ENCODE data around the gene S100A13. TPM values are rescaled to one million over a fixed set of nuclear protein-coding genes. Genes with fewer than 3 reads are reported as not detected.
"Not testable (repeated sequence)": the region's sequence is repeated elsewhere in the genome, so short reads cannot be mapped to it uniquely, and the experiment has no call there.

Gene S100A13
- total RNA-seq, 1 experiment from 2014 or later: 238 TPM

DNA sequence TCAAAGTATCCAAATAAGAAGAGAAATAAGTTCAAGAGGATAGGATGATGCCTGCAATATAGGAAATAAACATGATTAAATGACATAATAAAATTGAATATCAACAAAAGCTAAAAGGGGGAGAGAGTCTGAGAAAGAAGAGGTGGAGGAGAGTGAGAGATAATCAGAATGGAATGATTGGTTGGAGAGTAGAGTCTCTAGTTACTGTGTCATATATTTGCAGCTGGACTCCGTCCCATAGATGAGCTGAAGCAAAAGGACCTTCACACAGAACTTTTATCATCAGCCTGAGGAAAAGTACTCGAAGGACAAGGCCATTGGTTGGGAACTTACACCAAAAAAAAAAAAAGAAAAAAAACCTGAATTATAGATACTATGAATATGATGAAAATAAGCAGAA, 38.8 kb downstream of the S100A13 start:
- intact Hi-C loops (cut with micrococcal nuclease; ENCODE audit: unreplicated experiment): no loop called here
- H3K4me3 Mint-ChIP-seq (ENCODE audit: unreplicated experiment): no peak overlapping the region
- no peak overlapping the region for H3K27ac Mint-ChIP-seq (ENCODE audit: unreplicated experiment)
- CTCF ChIA-PET: no interaction called here
- Histone ChIP-seq H3K4me1 (peaks cover 21% of the 10 kb centered on the region), H3K27me3 (replicated peaks; ENCODE audit: control insufficient read depth, insufficient read depth, low read length) (no peaks in the 10 kb centered on the region), H3K9me3 (no peaks in the 10 kb centered on the region), H3K4me3 (ENCODE audit: low read depth, low read length) (no peak overlapping the region), H3K36me3 (ENCODE audit: control insufficient read depth, insufficient read depth, low read length) (no peaks in the 10 kb centered on the region)
- no peaks in the 10 kb centered on the region for H3K27me3 Mint-ChIP-seq (ENCODE audit: insufficient read depth, unreplicated experiment)
- BruUV-seq (replicated peaks): no TSS peak
- H3K4me1 Mint-ChIP-seq (ENCODE audit: low read depth, unreplicated experiment): peaks cover 32% of the 10 kb centered on the region
- POLR2A ChIA-PET: no interaction called here
- DNase-seq: no peak
- no peak for TF ChIP-seq CTCF (IDR thresholded peaks at IDR 0.05; ENCODE audit: insufficient read depth in 1 of 2, low read depth in 1 of 2, low read length in 1 of 2, severe bottlenecking in 1 of 2, unreplicated experiment in 1 of 2)
- no peaks in the 10 kb centered on the region for H3K9me3 Mint-ChIP-seq (ENCODE audit: unreplicated experiment)
- H3K36me3 Mint-ChIP-seq (ENCODE audit: insufficient read depth, unreplicated experiment): no peaks in the 10 kb centered on the region

GRCh38 chr1:153588033-153588432, 39.3 kb downstream of the S100A13 start:
- H3K27ac Mint-ChIP-seq (ENCODE audit: unreplicated experiment); CTCF ChIA-PET: not testable (repeated sequence)

GRCh38 chr1:153587314-153587713, 40.0 kb downstream of the S100A13 start:
- H3K4me1 Mint-ChIP-seq (ENCODE audit: low read depth, unreplicated experiment): peaks cover 32% of the 10 kb centered on the region
- BruUV-seq (replicated peaks): no TSS peak
- TF ChIP-seq CTCF (IDR thresholded peaks at IDR 0.05; ENCODE audit: insufficient read depth in 1 of 2, low read depth in 1 of 2, low read length in 1 of 2, severe bottlenecking in 1 of 2, unreplicated experiment in 1 of 2): no peak
- H3K4me3 Mint-ChIP-seq (ENCODE audit: unreplicated experiment): no peak overlapping the region
- H3K36me3 Mint-ChIP-seq (ENCODE audit: insufficient read depth, unreplicated experiment): no peaks in the 10 kb centered on the region
- no peaks in the 10 kb centered on the region for H3K9me3 Mint-ChIP-seq (ENCODE audit: unreplicated experiment)
- no peak overlapping the region for H3K27ac Mint-ChIP-seq (ENCODE audit: unreplicated experiment)
- Histone ChIP-seq H3K36me3 (ENCODE audit: control insufficient read depth, insufficient read depth, low read length) (no peaks in the 10 kb centered on the region), H3K4me3 (ENCODE audit: low read depth, low read length) (no peak overlapping the region), H3K9me3 (no peaks in the 10 kb centered on the region), H3K27me3 (replicated peaks; ENCODE audit: control insufficient read depth, insufficient read depth, low read length) (no peaks in the 10 kb centered on the region), H3K4me1 (peaks cover 24% of the 10 kb centered on the region)
- DNase-seq: no peak
- no peaks in the 10 kb centered on the region for H3K27me3 Mint-ChIP-seq (ENCODE audit: insufficient read depth, unreplicated experiment)
- CTCF ChIA-PET: no interaction called here
- POLR2A ChIA-PET: no interaction called here
- intact Hi-C loops (cut with micrococcal nuclease; ENCODE audit: unreplicated experiment): no loop called here

More at GRCh38 chr1:153588033-153588432, 39.3 kb downstream of the S100A13 start:
- POLR2A ChIA-PET; H3K9me3 ChIP-seq; H3K27me3 Mint-ChIP-seq (ENCODE audit: insufficient read depth, unreplicated experiment); H3K4me3 ChIP-seq (ENCODE audit: low read depth, low read length); intact Hi-C loops (cut with micrococcal nuclease; ENCODE audit: unreplicated experiment); DNase-seq; H3K36me3 ChIP-seq (ENCODE audit: control insufficient read depth, insufficient read depth, low read length); BruUV-seq (replicated peaks); H3K9me3 Mint-ChIP-seq (ENCODE audit: unreplicated experiment); H3K27me3 ChIP-seq (replicated peaks; ENCODE audit: control insufficient read depth, insufficient read depth, low read length); H3K36me3 Mint-ChIP-seq (ENCODE audit: insufficient read depth, unreplicated experiment); H3K4me3 Mint-ChIP-seq (ENCODE audit: unreplicated experiment): not testable (repeated sequence)
- H3K4me1 ChIP-seq: peaks cover 24% of the 10 kb centered on the region
- H3K4me1 Mint-ChIP-seq (ENCODE audit: low read depth, unreplicated experiment): peaks cover 32% of the 10 kb centered on the region

GRCh38 chr1:153586347-153586746, 41.0 kb downstream of the S100A13 start:
- no peak for TF ChIP-seq CTCF (IDR thresholded peaks at IDR 0.05; ENCODE audit: insufficient read depth in 1 of 2, low read depth in 1 of 2, low read length in 1 of 2, severe bottlenecking in 1 of 2, unreplicated experiment in 1 of 2)
- H3K27me3 ChIP-seq (replicated peaks; ENCODE audit: control insufficient read depth, insufficient read depth, low read length): no peaks in the 10 kb centered on the region
- no peaks in the 10 kb centered on the region for H3K9me3 ChIP-seq
- H3K4me3 Mint-ChIP-seq (ENCODE audit: unreplicated experiment): no peak overlapping the region
- no peaks in the 10 kb centered on the region for H3K36me3 ChIP-seq (ENCODE audit: control insufficient read depth, insufficient read depth, low read length)
- H3K4me1 ChIP-seq: peaks cover 30% of the 10 kb centered on the region
- H3K27ac Mint-ChIP-seq (ENCODE audit: unreplicated experiment): no peak overlapping the region
- BruUV-seq (replicated peaks): no TSS peak
- ChIA-PET CTCF (no interaction called here), POLR2A (interaction anchor here (0.5 to 1.0 kb wide), 2 partner anchors 28 to 42 kb away, joined by 3 read pairs; no protein-coding TSS in a partner anchor)
- intact Hi-C loops (cut with micrococcal nuclease; ENCODE audit: unreplicated experiment): no loop called here
- H3K4me1 Mint-ChIP-seq (ENCODE audit: low read depth, unreplicated experiment): peaks cover 32% of the 10 kb centered on the region
- H3K4me3 ChIP-seq (ENCODE audit: low read depth, low read length): no peak overlapping the region
- no peaks in the 10 kb centered on the region for H3K9me3 Mint-ChIP-seq (ENCODE audit: unreplicated experiment)
- no peaks in the 10 kb centered on the region for H3K36me3 Mint-ChIP-seq (ENCODE audit: insufficient read depth, unreplicated experiment)
- no peaks in the 10 kb centered on the region for H3K27me3 Mint-ChIP-seq (ENCODE audit: insufficient read depth, unreplicated experiment)
- no peak for DNase-seq

Data from Caco-2 (cell line).